K562 (cell line): Measurements from ENCODE around the gene ZNF800. TPM values are rescaled to one million over a fixed set of nuclear protein-coding genes. Genes with fewer than 3 reads are reported as not detected.
A peak's percentile ranks its signal among the peaks of the same experiment; 100 is the strongest.

ENCODE experiments used
- E2F5 ChIP-seq: sonication (generic); formaldehyde crosslinking; IDR thresholded peaks from 2 replicates; pipeline ENCODE4 v1.8.0; 2022; ENCODE audit warnings: mild to moderate bottlenecking, missing genetic modification reagents
- GABPB2 ChIP-seq: fragments of 250-450 bp; sonication (Bioruptor Pico); conservative IDR thresholded peaks from 2 replicates; pipeline ENCODE4 v1.5.1; 2021; ENCODE audit warnings: mild to moderate bottlenecking
- HOXB6 ChIP-seq: fragments of 250-450 bp; sonication (Bioruptor Pico); IDR thresholded peaks from 2 replicates; pipeline ENCODE4 v1.5.1; 2022; ENCODE audit warnings: mild to moderate bottlenecking, borderline replicate concordance
- NFXL1 ChIP-seq: fragments of 450-650 bp; formaldehyde crosslinking; IDR thresholded peaks from 2 replicates; pipeline ENCODE4 v1.4.0; 2021; ENCODE audit warnings: mild to moderate bottlenecking
- RB1 ChIP-seq: fragments of 450-650 bp; IDR thresholded peaks from 2 replicates; pipeline ENCODE4 v1.6.1; 2017; ENCODE audit warnings: low read depth, mild to moderate bottlenecking
- SIRT6 ChIP-seq: IDR thresholded peaks from one replicate; pipeline ENCODE4 v1.6.1; 2012; ENCODE audit warnings: low read depth, mild to moderate bottlenecking, control low read depth, inconsistent platforms, low read length, moderate library complexity
- SP1 ChIP-seq: sonication (generic); formaldehyde crosslinking; IDR thresholded peaks from 2 replicates; pipeline ENCODE4 v1.8.1; 2022; ENCODE audit warnings: mild to moderate bottlenecking, missing genetic modification reagents
- TBP ChIP-seq: optimal IDR thresholded peaks from 2 replicates; pipeline ENCODE3; 2011; ENCODE audit warnings: low read depth, low read length, improper control_type of control experiment
- polyA plus RNA-seq, 8 experiments: library from polyadenylated mRNA; depleted of rRNA in 4 of 8; stranded (reverse) in 5 of 8; unstranded in 3 of 8; fragments of >200 nt; fragmentation: Nextera tagmentation in 2 of 8; fragmentation: Illumina TruSeq in 1 of 8; extraction: Ambion mirVana in 2 of 8; extraction: Trizol in 1 of 8; gene quantifications; 2 replicates each; pipeline versions ENCODE4 v1.2.1 to v1.2.3, GENCODE V29; 2011 to 2014; ENCODE audit warnings: inconsistent platforms in 1 of 8, missing spikeins in 1 of 8
- total RNA-seq, 7 experiments: library from RNA; depleted of rRNA in 6 of 7; stranded (reverse); fragments of >200 nt in 6 of 7; fragmentation: Illumina TruSeq in 2 of 7; extraction: Trizol in 2 of 7; gene quantifications; 2 replicates each; pipeline versions ENCODE4 v1.2.1 to v1.2.3, GENCODE V29; 2011 to 2021; ENCODE audit warnings: low replicate concordance in 1 of 7
- TF ChIP-seq, protein P1 (sequence below), 2 experiments: fragments of 450-650 bp in 1 of 2; sonication (generic) in 1 of 2; formaldehyde crosslinking in 1 of 2; IDR thresholded peaks; 2 replicates each; pipeline versions ENCODE4 v1.7.1 to v1.9.0; 2016 to 2022; ENCODE audit warnings: inconsistent platforms in 1 of 2, mild to moderate bottlenecking in 1 of 2, missing genetic modification reagents in 1 of 2
- TF ChIP-seq, protein P2 (sequence below): sonication (generic); formaldehyde crosslinking; IDR thresholded peaks from 2 replicates; pipeline ENCODE4 v1.8.1; 2022; ENCODE audit warnings: missing genetic modification reagents
- TF ChIP-seq, protein P3 (sequence below): sonication (generic); formaldehyde crosslinking; IDR thresholded peaks from 2 replicates; pipeline ENCODE4 v1.9.0; 2022; ENCODE audit warnings: mild to moderate bottlenecking, missing genetic modification reagents
- TF ChIP-seq, protein P4 (sequence below): fragments of 450-650 bp; IDR thresholded peaks from 2 replicates; pipeline ENCODE4 v1.6.1; 2016; ENCODE audit warnings: borderline replicate concordance

ZNF800 gene
- total and polyA plus RNA-seq, 9 of the 15 experiments (the other 6 are each of a cell fraction or from before 2014, with no cell fraction given) = 7.5 to 58.3 (median 33.4) TPM

DNA sequence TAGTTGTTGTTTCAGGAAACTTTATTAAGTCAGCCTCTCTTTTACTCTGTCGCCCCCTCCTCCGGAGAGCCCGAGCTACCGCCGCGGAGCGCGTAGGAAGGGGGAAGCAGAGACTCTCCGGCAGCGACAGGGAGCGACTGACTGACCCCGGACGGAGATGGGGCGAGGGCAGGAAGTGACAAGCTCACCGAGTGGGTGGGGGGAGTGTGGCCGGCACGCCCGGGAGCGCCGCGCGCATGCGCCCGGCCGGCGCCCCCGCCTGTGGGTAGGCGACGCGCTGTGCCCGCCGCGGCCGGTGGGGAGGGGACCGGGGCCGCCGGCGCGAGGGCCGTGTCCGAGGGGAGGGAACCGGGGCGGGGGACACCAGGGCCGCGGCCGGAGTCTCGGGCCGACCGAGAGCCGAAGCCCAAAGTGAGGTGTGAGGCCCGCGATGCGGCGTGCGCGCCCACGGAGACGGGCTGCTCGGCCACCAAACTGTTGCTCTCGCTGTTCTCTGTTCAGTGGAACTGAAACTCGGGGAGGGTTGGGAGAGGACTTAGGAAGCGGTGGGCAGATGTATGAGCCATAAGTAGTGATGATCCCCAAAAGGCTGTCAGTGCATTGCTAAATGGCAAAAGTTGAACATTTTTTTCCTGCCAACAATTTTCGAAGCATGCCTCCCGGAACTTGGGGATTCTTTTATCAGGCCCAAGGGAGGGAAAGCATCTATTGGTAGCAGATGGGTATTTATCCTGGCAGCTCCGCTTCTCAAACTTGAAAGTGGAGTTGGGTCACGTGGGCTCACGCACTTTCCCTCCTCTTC lies at the start of gene ZNF800 (continued):
- TF ChIP-seq, protein P1, sequence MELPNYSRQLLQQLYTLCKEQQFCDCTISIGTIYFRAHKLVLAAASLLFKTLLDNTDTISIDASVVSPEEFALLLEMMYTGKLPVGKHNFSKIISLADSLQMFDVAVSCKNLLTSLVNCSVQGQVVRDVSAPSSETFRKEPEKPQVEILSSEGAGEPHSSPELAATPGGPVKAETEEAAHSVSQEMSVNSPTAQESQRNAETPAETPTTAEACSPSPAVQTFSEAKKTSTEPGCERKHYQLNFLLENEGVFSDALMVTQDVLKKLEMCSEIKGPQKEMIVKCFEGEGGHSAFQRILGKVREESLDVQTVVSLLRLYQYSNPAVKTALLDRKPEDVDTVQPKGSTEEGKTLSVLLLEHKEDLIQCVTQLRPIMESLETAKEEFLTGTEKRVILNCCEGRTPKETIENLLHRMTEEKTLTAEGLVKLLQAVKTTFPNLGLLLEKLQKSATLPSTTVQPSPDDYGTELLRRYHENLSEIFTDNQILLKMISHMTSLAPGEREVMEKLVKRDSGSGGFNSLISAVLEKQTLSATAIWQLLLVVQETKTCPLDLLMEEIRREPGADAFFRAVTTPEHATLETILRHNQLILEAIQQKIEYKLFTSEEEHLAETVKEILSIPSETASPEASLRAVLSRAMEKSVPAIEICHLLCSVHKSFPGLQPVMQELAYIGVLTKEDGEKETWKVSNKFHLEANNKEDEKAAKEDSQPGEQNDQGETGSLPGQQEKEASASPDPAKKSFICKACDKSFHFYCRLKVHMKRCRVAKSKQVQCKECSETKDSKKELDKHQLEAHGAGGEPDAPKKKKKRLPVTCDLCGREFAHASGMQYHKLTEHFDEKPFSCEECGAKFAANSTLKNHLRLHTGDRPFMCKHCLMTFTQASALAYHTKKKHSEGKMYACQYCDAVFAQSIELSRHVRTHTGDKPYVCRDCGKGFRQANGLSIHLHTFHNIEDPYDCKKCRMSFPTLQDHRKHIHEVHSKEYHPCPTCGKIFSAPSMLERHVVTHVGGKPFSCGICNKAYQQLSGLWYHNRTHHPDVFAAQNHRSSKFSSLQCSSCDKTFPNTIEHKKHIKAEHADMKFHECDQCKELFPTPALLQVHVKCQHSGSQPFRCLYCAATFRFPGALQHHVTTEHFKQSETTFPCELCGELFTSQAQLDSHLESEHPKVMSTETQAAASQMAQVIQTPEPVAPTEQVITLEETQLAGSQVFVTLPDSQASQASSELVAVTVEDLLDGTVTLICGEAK (IDR thresholded peaks at IDR 0.05) = peak; percentile 94
- TF ChIP-seq, protein P1 (CRISPR knock-in tag; IDR thresholded peaks at IDR 0.05) = no peak
- TF ChIP-seq, protein P2, sequence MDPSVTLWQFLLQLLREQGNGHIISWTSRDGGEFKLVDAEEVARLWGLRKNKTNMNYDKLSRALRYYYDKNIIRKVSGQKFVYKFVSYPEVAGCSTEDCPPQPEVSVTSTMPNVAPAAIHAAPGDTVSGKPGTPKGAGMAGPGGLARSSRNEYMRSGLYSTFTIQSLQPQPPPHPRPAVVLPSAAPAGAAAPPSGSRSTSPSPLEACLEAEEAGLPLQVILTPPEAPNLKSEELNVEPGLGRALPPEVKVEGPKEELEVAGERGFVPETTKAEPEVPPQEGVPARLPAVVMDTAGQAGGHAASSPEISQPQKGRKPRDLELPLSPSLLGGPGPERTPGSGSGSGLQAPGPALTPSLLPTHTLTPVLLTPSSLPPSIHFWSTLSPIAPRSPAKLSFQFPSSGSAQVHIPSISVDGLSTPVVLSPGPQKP (CRISPR knock-in tag) = no peak
- TF ChIP-seq SP1 (CRISPR knock-in tag) = no peak; the same call in 1 of the 2 replicates
- TF ChIP-seq E2F5 (CRISPR knock-in tag) = no peak; the same call in 1 of the 2 replicates
- TF ChIP-seq SIRT6 = no peak
- peak; percentile 86 for TF ChIP-seq RB1
- TF ChIP-seq HOXB6 = no peak
- TF ChIP-seq GABPB2 (CRISPR knock-in tag) = no peak
- TF ChIP-seq NFXL1 = no peak
- peak; percentile 97 for TF ChIP-seq TBP
- TF ChIP-seq, protein P3, sequence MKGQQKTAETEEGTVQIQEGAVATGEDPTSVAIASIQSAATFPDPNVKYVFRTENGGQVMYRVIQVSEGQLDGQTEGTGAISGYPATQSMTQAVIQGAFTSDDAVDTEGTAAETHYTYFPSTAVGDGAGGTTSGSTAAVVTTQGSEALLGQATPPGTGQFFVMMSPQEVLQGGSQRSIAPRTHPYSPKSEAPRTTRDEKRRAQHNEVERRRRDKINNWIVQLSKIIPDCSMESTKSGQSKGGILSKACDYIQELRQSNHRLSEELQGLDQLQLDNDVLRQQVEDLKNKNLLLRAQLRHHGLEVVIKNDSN (CRISPR knock-in tag) = peak; percentile 72
- TF ChIP-seq, protein P4, sequence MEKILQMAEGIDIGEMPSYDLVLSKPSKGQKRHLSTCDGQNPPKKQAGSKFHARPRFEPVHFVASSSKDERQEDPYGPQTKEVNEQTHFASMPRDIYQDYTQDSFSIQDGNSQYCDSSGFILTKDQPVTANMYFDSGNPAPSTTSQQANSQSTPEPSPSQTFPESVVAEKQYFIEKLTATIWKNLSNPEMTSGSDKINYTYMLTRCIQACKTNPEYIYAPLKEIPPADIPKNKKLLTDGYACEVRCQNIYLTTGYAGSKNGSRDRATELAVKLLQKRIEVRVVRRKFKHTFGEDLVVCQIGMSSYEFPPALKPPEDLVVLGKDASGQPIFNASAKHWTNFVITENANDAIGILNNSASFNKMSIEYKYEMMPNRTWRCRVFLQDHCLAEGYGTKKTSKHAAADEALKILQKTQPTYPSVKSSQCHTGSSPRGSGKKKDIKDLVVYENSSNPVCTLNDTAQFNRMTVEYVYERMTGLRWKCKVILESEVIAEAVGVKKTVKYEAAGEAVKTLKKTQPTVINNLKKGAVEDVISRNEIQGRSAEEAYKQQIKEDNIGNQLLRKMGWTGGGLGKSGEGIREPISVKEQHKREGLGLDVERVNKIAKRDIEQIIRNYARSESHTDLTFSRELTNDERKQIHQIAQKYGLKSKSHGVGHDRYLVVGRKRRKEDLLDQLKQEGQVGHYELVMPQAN = no peak; the same call in 1 of the 2 replicates
